ENCODE data around the gene KRT80.

KRT80 gene

GRCh38 chr12:52206304-52207040, 14.7 kb upstream of the KRT80 start:
- H3K27me3 ChIP-seq (ENCODE audit: insufficient read depth, poor library complexity, severe bottlenecking), result no peaks in the 10 kb centered on the region
- no peak overlapping the region for H3K4me3 ChIP-seq (replicated peaks; ENCODE audit: insufficient read depth, low read length)
- TF ChIP-seq POLR2AphosphoS5 (IDR thresholded peaks at IDR 0.05; ENCODE audit: low read depth) (no peak), SPI1 (IDR thresholded peaks at IDR 0.05; ENCODE audit: borderline replicate concordance, low read depth) (no peak), REST (IDR thresholded peaks at IDR 0.05; ENCODE audit: insufficient replicate concordance, low read depth) (no peak), CTCF (IDR thresholded peaks at IDR 0.05; ENCODE audit: insufficient read depth, low read length) (no peak), GABPA (IDR thresholded peaks at IDR 0.05; ENCODE audit: low read depth) (no peak)
- no peak overlapping the region for H3K27ac ChIP-seq (replicated peaks)
- no peak for DNase-seq (ENCODE audit: low read depth in 1 of 2, low spot score in 1 of 2)

GRCh38 chr12:52205612-52206303, 13.9 kb upstream of the KRT80 start:
- TF ChIP-seq POLR2AphosphoS5 (IDR thresholded peaks at IDR 0.05; ENCODE audit: low read depth), result no peak
- no peak for TF ChIP-seq CTCF (IDR thresholded peaks at IDR 0.05; ENCODE audit: insufficient read depth, low read length)
- TF ChIP-seq REST (IDR thresholded peaks at IDR 0.05; ENCODE audit: insufficient replicate concordance, low read depth), result no peak
- no peak for TF ChIP-seq SPI1 (IDR thresholded peaks at IDR 0.05; ENCODE audit: borderline replicate concordance, low read depth)
- TF ChIP-seq GABPA (IDR thresholded peaks at IDR 0.05; ENCODE audit: low read depth), result no peak
- Histone ChIP-seq H3K27ac (replicated peaks) (no peak overlapping the region), H3K27me3 (ENCODE audit: insufficient read depth, poor library complexity, severe bottlenecking) (no peaks in the 10 kb centered on the region)

GRCh38 chr12:52204931-52205505, 13.2 kb upstream of the KRT80 start:
- no peak overlapping the region for H3K27ac ChIP-seq (replicated peaks)
- TF ChIP-seq POLR2AphosphoS5 (IDR thresholded peaks at IDR 0.05; ENCODE audit: low read depth) (no peak), GABPA (IDR thresholded peaks at IDR 0.05; ENCODE audit: low read depth) (no peak), SPI1 (IDR thresholded peaks at IDR 0.05; ENCODE audit: borderline replicate concordance, low read depth) (no peak), CTCF (IDR thresholded peaks at IDR 0.05; ENCODE audit: insufficient read depth, low read length) (no peak), REST (IDR thresholded peaks at IDR 0.05; ENCODE audit: insufficient replicate concordance, low read depth) (no peak)
- H3K4me3 ChIP-seq (replicated peaks; ENCODE audit: insufficient read depth, low read length), result no peak overlapping the region
- no peaks in the 10 kb centered on the region for H3K27me3 ChIP-seq (ENCODE audit: insufficient read depth, poor library complexity, severe bottlenecking)
- no peak for DNase-seq (ENCODE audit: low read depth in 1 of 2, low spot score in 1 of 2)

More at GRCh38 chr12:52205612-52206303, 13.9 kb upstream of the KRT80 start:
- no peak for DNase-seq (ENCODE audit: low read depth in 1 of 2, low spot score in 1 of 2)
- no peak overlapping the region for H3K4me3 ChIP-seq (replicated peaks; ENCODE audit: insufficient read depth, low read length)

Measured in HL-60 (cell line).